SK-N-SH treated with all-trans-retinoic acid at 6 μM for 48 hours (cell line): ENCODE results near the gene CARS1.

Experiments used
- ATAC-seq: fragments of 200-7000 bp; cut with Tn5 transposase; 3 replicates; pipeline ENCODE4 v1.9.1; 2020; ENCODE audit warnings: mild to moderate bottlenecking, moderate library complexity
- ARNTL ChIP-seq: fragments of 450-650 bp; formaldehyde crosslinking; IDR thresholded peaks from 2 replicates; pipeline ENCODE4 v1.5.0; 2020; ENCODE audit warnings: low read depth, mild to moderate bottlenecking, moderate library complexity, borderline replicate concordance
- BACH2 ChIP-seq: fragments of 250-450 bp; sonication (Bioruptor Pico); IDR thresholded peaks from 2 replicates; pipeline ENCODE4 v1.9.0; 2021; ENCODE audit warnings: mild to moderate bottlenecking, borderline replicate concordance
- CSDC2 ChIP-seq: fragments of 250-450 bp; sonication (Bioruptor Pico); IDR thresholded peaks from 2 replicates; pipeline ENCODE4 v1.5.0; 2020; ENCODE audit warnings: mild to moderate bottlenecking, moderate library complexity
- CSRNP3 ChIP-seq: fragments of 250-450 bp; sonication (Bioruptor Pico); IDR thresholded peaks from 2 replicates; pipeline ENCODE4 v1.5.1; 2021; ENCODE audit warnings: mild to moderate bottlenecking, moderate library complexity
- GLIS3 ChIP-seq: fragments of 250-450 bp; sonication (Bioruptor Pico); IDR thresholded peaks from 2 replicates; pipeline ENCODE4 v1.5.0; 2020; ENCODE audit warnings: mild to moderate bottlenecking, moderate library complexity
- OSR1 ChIP-seq: fragments of 250-450 bp; sonication (Bioruptor Pico); IDR thresholded peaks from 2 replicates; pipeline ENCODE4 v1.8.0; 2022; ENCODE audit warnings: moderate library complexity, mild to moderate bottlenecking, inconsistent platforms
- PPARA ChIP-seq: fragments of 250-450 bp; sonication (Bioruptor Pico); IDR thresholded peaks from 2 replicates; pipeline ENCODE4 v1.5.0; 2020; ENCODE audit warnings: mild to moderate bottlenecking, borderline replicate concordance
- RARB ChIP-seq: fragments of 250-450 bp; sonication (Bioruptor Pico); IDR thresholded peaks from 2 replicates; pipeline ENCODE4 v1.8.0; 2021; ENCODE audit warnings: mild to moderate bottlenecking, moderate library complexity
- SNAI2 ChIP-seq: fragments of 250-450 bp; sonication (Bioruptor Pico); IDR thresholded peaks from 2 replicates; pipeline ENCODE4 v1.5.0; 2020; ENCODE audit warnings: mild to moderate bottlenecking, moderate library complexity
- TCF4 ChIP-seq: fragments of 250-450 bp; sonication (Bioruptor Pico); IDR thresholded peaks from 2 replicates; pipeline ENCODE4 v1.8.0; 2021; ENCODE audit warnings: mild to moderate bottlenecking, moderate library complexity, borderline replicate concordance
- TOX ChIP-seq: fragments of 250-450 bp; sonication (Bioruptor Pico); IDR thresholded peaks from 2 replicates; pipeline ENCODE4 v1.8.0; 2021; ENCODE audit warnings: mild to moderate bottlenecking, moderate library complexity, borderline replicate concordance
- TSHZ2 ChIP-seq: fragments of 250-450 bp; sonication (Bioruptor Pico); IDR thresholded peaks from 2 replicates; pipeline ENCODE4 v1.5.0; 2020; ENCODE audit warnings: mild to moderate bottlenecking, moderate library complexity
- ZC3H10 ChIP-seq: fragments of 250-450 bp; sonication (Bioruptor Pico); IDR thresholded peaks from 2 replicates; pipeline ENCODE4 v1.5.1; 2021; ENCODE audit warnings: mild to moderate bottlenecking, moderate library complexity
- ZFP3 ChIP-seq: fragments of 250-450 bp; sonication (Bioruptor Pico); IDR thresholded peaks from 2 replicates; pipeline ENCODE4 v1.5.0; 2020; ENCODE audit warnings: mild to moderate bottlenecking, moderate library complexity
- ZFP30 ChIP-seq: fragments of 450-650 bp; formaldehyde crosslinking; IDR thresholded peaks from 2 replicates; pipeline ENCODE4 v1.5.0; 2022; ENCODE audit warnings: mild to moderate bottlenecking, moderate library complexity
- ZNF565 ChIP-seq: fragments of 450-650 bp; formaldehyde crosslinking; conservative IDR thresholded peaks from 2 replicates; pipeline ENCODE4 v1.5.0; 2020; ENCODE audit warnings: low read depth, mild to moderate bottlenecking, moderate library complexity
- ZNF8 ChIP-seq: fragments of 450-650 bp; formaldehyde crosslinking; IDR thresholded peaks from 2 replicates; pipeline ENCODE4 v1.5.0; 2020; ENCODE audit warnings: mild to moderate bottlenecking, moderate library complexity
- TF ChIP-seq, protein P1 (sequence below): fragments of 250-450 bp; sonication (Bioruptor Pico); IDR thresholded peaks from 2 replicates; pipeline ENCODE4 v1.8.0; 2020; ENCODE audit warnings: mild to moderate bottlenecking, moderate library complexity, borderline replicate concordance
- TF ChIP-seq, protein P2 (sequence below): fragments of 250-450 bp; sonication (Bioruptor Pico); IDR thresholded peaks from 2 replicates; pipeline ENCODE4 v1.5.1; 2020; ENCODE audit warnings: low read depth, mild to moderate bottlenecking, moderate library complexity
- TF ChIP-seq, protein P3 (sequence below): fragments of 250-450 bp; sonication (Bioruptor Pico); IDR thresholded peaks from 2 replicates; pipeline ENCODE4 v1.8.0; 2021; ENCODE audit warnings: low read depth, mild to moderate bottlenecking, moderate library complexity, borderline replicate concordance

Gene CARS1

DNA sequence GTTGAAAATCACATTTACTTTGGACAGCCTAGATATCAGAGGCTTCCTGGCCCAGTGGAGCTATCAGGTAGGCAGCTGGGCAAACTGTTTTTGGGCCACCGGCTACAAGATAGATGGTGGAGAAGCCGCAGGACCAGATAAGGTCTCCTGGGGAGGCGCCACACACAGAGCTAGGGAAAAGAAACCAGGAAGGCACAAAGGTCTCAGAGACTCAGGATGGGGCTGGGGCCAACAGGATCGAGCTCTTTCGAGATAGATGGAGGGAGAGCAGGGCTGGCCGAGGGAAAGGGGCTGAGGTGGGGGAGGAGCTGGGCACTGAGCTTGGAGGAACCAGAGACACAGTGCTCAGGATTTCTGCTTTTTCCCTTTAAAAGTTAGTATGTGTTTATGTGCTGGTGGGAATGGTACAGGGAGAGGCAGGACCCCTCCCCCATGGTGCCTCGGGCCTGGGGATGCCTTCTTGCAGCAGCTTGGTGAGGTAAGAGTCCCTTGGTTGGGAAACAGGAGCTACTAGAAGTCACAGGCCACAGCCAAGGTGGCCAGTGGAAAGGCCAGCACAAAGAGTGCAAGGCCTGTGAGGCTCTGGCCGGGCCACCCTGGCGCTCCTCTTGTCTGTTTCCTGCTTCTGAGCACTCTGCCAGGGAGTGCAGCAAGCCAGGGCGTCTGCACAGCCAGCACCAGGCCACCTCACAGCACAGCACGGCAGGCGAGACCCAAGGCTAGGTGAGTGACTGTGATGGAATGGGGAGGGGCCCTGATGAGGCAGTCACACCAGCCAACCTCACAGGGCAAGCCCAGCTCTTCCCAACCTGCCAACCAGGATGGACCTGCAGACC, 53.6 kb downstream of the CARS1 start:
- no peak for ATAC-seq
- TF ChIP-seq ZC3H10 (CRISPR knock-in tag) (no peak), ZNF8 (no peak), BACH2 (CRISPR knock-in tag) (no peak), TOX (no peak), TSHZ2 (CRISPR knock-in tag) (no peak), ZFP30 (CRISPR knock-in tag) (no peak), TCF4 (CRISPR knock-in tag) (no peak), GLIS3 (CRISPR knock-in tag) (no peak), ARNTL (CRISPR knock-in tag) (no peak), RARB (CRISPR knock-in tag) (no peak), CSDC2 (CRISPR knock-in tag) (no peak), PPARA (CRISPR knock-in tag) (no peak), ZFP3 (no peak), OSR1 (no peak), CSRNP3 (CRISPR knock-in tag) (no peak), SNAI2 (CRISPR knock-in tag) (no peak)
- TF ChIP-seq, protein P1, sequence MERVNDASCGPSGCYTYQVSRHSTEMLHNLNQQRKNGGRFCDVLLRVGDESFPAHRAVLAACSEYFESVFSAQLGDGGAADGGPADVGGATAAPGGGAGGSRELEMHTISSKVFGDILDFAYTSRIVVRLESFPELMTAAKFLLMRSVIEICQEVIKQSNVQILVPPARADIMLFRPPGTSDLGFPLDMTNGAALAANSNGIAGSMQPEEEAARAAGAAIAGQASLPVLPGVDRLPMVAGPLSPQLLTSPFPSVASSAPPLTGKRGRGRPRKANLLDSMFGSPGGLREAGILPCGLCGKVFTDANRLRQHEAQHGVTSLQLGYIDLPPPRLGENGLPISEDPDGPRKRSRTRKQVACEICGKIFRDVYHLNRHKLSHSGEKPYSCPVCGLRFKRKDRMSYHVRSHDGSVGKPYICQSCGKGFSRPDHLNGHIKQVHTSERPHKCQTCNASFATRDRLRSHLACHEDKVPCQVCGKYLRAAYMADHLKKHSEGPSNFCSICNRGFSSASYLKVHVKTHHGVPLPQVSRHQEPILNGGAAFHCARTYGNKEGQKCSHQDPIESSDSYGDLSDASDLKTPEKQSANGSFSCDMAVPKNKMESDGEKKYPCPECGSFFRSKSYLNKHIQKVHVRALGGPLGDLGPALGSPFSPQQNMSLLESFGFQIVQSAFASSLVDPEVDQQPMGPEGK (CRISPR knock-in tag) = no peak
- TF ChIP-seq, protein P2, sequence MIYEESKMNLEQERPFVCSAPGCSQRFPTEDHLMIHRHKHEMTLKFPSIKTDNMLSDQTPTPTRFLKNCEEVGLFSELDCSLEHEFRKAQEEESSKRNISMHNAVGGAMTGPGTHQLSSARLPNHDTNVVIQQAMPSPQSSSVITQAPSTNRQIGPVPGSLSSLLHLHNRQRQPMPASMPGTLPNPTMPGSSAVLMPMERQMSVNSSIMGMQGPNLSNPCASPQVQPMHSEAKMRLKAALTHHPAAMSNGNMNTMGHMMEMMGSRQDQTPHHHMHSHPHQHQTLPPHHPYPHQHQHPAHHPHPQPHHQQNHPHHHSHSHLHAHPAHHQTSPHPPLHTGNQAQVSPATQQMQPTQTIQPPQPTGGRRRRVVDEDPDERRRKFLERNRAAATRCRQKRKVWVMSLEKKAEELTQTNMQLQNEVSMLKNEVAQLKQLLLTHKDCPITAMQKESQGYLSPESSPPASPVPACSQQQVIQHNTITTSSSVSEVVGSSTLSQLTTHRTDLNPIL (CRISPR knock-in tag) = no peak
- TF ChIP-seq, protein P3, sequence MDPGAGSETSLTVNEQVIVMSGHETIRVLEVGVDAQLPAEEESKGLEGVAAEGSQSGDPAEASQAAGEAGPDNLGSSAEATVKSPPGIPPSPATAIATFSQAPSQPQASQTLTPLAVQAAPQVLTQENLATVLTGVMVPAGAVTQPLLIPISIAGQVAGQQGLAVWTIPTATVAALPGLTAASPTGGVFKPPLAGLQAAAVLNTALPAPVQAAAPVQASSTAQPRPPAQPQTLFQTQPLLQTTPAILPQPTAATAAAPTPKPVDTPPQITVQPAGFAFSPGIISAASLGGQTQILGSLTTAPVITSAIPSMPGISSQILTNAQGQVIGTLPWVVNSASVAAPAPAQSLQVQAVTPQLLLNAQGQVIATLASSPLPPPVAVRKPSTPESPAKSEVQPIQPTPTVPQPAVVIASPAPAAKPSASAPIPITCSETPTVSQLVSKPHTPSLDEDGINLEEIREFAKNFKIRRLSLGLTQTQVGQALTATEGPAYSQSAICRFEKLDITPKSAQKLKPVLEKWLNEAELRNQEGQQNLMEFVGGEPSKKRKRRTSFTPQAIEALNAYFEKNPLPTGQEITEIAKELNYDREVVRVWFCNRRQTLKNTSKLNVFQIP (CRISPR knock-in tag) = no peak
- TF ChIP-seq, all 23 proteins: peak for 0

DNA sequence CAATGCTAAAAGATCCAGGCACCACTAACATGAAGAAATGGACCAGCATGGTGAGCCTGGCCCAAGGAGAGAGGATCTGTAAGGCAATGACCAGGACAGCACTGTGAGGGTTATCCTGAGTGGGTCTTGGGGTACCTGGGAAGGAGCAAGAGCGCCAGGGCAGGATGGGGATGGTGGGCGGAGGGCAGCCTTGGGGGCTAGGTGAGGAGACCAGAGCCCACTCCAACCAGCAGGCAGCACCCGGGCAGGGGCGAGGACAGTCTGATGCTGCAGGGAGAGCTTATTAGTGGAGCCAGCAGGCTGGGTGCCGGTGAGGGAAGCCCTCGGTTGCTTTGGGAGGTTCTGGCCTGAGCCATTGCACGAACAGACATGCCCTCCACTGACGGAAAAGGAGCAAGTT, 54.4 kb downstream of the CARS1 start:
- TF ChIP-seq PPARA (CRISPR knock-in tag) (no peak), GLIS3 (CRISPR knock-in tag) (no peak), OSR1 (no peak), ZFP3 (no peak), ZFP30 (CRISPR knock-in tag) (no peak), CSDC2 (CRISPR knock-in tag) (no peak), ZNF565 (CRISPR knock-in tag) (no peak)
- ATAC-seq = no peak

DNA sequence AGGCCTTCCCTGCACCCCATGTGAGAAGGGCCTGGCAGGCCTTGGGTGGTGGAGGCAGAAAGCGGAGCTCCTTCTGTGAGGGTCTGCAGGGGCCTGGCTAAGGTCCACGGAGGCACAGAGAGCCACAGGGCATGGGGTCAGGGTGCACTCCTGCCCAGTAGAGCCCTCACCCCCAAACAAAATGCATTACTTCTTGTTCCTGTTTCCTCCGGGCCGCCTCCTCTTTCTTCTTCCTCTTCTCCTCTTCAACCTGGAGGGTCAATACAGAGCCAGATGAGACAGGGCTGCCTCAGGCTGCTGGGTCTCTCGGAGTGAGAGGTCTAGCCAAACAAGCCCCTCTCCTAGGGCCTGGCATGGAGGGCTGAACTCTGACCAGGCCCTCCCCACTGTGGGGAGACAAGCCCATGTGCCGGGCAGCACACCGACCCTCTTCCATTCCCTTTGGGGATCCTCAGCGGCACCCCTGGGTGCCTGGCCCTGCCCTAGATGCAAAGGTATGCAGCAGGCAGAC, 54.8 kb downstream of the CARS1 start:
- ATAC-seq = no peak
- TF ChIP-seq SNAI2 (CRISPR knock-in tag) (no peak), TOX (no peak), CSRNP3 (CRISPR knock-in tag) (no peak), ZFP3 (no peak), ZNF565 (CRISPR knock-in tag) (no peak), ZFP30 (CRISPR knock-in tag) (no peak), TCF4 (CRISPR knock-in tag) (no peak), ZNF8 (no peak), ARNTL (CRISPR knock-in tag) (no peak), RARB (CRISPR knock-in tag) (no peak)
- TF ChIP-seq, protein P2 (CRISPR knock-in tag) = no peak
- TF ChIP-seq, protein P3 (CRISPR knock-in tag) = no peak
